Stimulated activated CD4-positive, alpha-beta T cell treated with anti-CD3 and anti-CD28 coated beads, Interleukin-2, amount 100 ng/mL, for 24 hours (primary cell): ENCODE data around the gene FAM156B.
"Not testable (repeated sequence)": the region's sequence is repeated elsewhere in the genome, so short reads cannot be mapped to it uniquely, and the experiment has no call there.

Experiments used
- DNase-seq, 2 donors: peaks; one replicate each; pipeline ENCODE4 v3.0.0-alpha.2; 2020

The FAM156B gene

GRCh38 chrX:52896855-52897709 is at the start of gene FAM156B:
FAM156B (plus strand) TSS chrX:52897330; CDS start chrX:52907226, 9,896 bp downstream.
- DNase-seq = not testable (repeated sequence)

GRCh38 chrX:52852110-52852860 is 44.8 kb upstream of the FAM156B start:
- DNase-seq = no peak

DNA sequence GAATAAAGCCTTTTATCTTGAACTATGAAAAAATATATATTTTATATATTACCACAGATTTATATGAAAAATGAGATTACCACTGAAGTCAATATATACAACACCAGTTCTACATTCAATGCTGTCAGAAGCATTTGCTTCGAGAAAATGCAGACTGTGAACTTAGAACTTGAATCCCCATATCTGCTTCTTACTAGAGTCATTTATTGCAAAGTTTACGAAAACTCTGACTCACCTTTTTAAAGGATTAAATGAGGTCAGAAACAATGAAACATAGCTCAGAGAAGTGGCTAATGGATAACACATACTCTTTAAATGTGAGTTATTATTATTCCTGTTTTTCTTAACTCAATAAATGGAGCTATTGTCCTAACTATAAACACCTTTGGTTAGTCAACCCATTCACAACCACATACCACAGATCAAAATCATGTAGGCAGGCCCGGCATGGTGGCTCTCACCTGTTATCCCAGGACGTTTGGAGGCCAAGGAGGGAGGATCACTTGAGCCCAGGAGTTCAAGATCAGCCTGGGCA is 40.1 kb upstream of the FAM156B start:
- not testable (repeated sequence) for DNase-seq

DNA sequence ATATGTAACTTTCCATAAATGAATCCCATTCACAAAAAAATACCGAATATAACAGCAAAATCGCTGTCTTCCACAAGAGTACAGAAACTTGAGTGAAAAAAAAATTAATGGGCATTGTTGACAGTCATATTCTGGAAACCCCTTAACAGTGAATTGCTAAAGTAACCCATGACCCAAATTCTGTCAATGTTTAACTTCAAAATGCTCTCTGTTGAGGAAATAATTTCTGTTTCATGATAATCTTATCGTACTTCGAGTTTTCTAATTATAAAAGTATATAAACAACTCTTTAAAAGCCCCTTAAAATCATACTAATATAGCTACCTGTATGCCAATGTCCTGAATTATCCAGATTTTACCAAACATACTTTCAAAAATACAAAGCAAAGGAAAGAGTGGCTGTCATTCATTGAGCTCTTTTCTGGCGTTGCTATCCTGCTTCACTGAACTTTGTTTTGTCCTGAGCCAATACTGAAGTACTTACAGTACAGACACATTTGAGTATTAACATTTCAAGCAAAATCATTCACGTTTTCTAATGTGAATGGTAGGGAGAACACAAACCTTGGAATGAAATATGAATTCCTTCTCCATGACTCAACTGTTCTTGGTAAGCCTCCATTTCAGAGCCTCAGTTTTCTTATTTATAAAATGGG is 31.7 kb upstream of the FAM156B start:
- no peak for DNase-seq

DNA sequence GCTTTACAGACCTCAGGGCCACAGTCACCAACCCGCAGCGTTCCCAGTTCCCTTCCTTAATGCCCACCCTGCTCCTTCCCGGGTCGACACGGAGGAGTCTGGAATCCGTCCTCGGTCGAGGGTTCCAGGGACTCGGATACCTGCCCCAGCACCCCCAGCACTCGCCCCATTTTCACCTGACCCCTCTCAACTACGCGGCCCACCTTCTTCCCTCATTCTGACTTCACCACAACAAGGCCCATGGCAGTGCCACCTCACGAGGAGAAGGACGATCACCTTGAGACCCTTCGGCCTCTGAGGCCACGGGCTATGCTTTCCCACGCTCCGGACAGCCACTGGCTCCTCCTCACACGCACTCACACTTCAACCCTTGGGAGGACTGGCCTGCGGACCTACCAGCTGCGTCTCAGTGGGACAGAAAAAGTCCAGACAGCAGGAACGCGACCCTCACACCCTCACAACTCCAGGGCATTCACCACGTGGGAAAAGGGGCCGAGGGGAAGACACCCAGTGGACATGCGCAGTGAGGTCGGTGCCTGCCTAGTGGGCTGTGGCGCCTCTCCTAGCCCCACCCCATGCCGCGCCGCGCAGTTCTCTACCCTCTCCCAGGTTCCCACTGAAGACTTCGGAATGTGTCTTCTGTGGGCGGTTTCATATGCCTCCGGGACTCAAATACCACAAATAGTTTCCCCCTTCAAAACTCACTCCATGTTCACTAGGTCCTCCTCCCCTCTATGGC is 29.4 kb upstream of the FAM156B start, which contains the start of gene XAGE3:
TSS of gene XAGE3 (minus strand) at position 474 of the 739 bp plus-strand sequence. CDS start 950 bp downstream, outside the sequence.
- no peak for DNase-seq

DNA sequence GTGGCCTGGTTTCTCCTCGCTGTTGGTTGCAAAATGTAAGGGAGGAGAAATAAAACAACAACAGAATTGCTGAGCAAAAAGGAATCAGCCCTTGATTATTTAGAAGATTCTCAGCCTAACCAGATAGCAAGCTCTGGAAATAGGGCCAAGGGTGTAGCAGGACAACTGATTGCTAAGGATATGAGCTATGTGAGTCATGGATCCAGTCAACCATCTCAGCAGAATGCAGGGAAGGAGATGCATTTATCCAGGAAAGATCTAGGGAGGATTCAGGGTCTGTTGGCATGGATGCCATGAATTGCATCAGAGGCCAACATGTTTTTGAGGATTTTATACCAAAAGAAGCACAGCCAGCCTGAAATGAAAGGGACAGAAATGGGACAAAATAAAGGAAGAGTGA is 27.1 kb upstream of the FAM156B start:
- no peak for DNase-seq

DNA sequence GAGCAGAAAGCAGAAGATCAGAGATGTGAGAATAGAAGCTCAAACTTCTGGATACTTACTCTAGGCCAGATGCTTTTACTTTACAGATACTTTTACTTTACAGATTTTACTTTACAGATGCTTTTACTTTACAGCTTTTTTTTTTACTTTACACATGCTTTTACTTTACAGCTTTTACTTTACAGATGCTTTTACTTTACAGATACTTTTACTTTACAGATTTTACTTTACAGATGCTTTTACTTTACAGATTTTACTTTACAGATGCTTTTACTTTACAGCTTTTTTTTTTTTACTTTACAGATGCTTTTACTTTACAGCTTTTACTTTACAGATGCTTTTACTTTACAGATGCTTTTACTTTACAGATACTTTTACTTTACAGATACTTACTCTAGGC is 23.3 kb upstream of the FAM156B start:
- not testable (repeated sequence) for DNase-seq

DNA sequence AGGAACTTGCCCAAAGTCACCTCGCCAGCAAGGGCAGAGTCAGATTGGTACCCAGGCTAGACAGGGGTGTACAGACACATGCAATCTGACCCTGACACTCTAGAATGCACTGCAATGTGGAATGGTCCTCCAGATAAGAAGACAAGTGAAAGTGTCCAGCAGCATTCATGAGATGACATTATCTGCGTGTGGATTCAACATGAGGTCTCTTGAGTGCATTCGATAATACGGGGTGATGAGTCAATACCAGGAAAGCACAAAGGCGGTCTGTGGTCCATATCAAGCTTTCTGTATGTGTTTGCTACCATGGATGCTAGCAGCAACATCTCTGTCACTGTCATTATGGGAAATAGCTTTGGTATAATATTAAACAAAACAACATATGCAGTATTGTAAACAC is 22.5 kb upstream of the FAM156B start:
- no peak for DNase-seq

DNA sequence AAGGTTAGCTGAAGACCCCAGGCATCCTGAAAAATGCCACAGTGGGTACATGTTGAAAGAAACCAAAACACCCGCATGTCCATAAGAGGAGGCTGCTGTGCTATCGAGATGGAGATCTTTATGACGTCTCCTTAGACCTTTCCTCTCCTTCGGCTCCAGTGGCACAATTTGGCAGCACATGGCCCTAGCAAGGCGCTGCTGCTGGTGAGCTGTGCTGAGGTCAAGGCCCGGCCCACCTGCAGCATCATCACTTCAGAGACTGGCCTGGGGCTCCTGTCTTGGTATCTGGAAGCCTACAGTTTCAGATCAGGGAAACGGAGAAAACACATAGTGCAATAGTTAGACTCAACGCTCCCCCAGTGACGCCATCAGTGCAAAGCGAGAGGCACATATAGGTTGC is 21.7 kb upstream of the FAM156B start:
- DNase-seq = not testable (repeated sequence)

DNA sequence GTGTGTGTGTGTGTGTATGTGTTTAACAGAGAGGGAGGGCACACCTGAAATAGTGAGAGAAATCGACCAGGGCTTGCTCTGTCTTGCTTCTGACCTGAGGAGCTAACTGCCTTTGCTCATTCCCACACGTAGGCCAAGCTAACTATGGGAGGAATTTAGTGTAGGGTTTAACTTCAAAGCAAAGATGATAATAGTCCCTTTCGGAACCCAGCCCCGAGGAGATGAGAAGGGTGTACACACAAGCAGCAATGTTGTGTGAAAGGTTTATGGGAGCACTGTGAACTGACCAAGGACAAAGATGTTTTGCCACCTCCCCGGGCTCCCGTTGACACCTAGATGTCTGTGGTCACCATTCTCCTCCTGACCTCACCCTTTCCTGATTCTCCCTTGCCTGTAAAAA is 20.7 kb upstream of the FAM156B start:
- not testable (repeated sequence) for DNase-seq

- DNase-seq = not testable (repeated sequence)
Measured at GRCh38 chrX:52887459-52887858, 9.7 kb upstream of the FAM156B start.

DNA sequence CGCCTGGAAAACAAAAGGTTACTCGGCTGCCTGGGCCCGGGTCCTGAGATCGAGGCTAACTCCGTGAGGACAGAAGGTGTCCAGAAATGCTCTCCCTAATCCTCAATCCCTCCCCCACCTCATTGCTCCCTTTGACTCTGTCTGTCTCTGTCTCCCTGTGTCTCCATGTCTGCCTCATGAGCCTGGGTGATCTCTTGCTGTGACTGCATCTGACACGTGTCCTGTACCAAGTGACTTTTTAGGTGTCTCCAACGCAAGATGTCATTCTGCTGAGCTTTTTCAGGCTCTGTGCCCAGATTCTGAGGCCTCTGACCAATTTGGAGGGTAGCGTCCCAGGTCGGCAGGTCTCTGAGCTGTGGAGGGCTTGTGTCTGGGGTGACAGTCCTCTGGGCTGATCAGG is 9.0 kb upstream of the FAM156B start:
- DNase-seq = not testable (repeated sequence)

DNA sequence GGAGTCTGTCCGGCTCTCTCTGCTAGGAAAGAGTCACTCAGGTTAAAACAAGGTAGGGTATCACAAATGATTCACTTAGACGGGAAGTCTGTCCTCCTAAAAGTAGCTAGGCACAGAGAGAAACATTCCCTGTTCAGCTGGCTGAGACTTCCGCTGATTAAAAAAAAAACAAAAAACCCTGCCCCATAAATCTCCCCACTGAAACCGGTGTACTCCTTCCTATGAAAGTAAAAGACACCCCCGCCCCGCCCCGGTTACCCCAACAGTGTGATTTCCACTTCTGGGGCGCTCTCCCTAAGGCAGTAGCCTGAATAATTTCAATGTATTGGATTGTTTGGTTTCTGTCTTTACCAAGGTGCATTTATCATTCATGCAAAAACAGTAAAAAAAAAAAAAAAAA is 692 bp upstream of the FAM156B start:
- DNase-seq = not testable (repeated sequence)

DNA sequence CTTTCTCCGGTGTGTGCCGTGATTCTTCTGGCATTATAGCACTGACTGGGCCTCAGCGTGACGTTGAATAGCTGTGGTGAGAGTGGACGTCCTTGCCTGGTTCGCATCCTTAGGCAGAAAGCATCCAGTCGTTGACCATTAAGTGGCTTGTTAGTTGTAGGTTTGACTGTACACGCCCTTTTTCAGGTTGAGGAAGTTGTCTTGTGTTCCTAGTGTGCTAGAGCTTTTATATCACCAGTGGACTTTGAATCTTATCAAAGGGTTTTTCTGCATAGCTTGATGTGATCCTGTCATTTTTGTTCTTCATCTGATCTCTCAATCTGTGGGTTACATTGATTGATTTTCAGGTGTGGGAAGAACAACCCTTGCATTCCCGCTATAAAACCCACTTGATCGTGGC is 8.4 kb downstream of the FAM156B start:
- DNase-seq = not testable (repeated sequence)

GRCh38 chrX:52906072-52906471 is 8.9 kb downstream of the FAM156B start:
- not testable (repeated sequence) for DNase-seq

- DNase-seq = not testable (repeated sequence)
Measured at GRCh38 chrX:52907137-52907536, 10.0 kb downstream of the FAM156B start.

DNA sequence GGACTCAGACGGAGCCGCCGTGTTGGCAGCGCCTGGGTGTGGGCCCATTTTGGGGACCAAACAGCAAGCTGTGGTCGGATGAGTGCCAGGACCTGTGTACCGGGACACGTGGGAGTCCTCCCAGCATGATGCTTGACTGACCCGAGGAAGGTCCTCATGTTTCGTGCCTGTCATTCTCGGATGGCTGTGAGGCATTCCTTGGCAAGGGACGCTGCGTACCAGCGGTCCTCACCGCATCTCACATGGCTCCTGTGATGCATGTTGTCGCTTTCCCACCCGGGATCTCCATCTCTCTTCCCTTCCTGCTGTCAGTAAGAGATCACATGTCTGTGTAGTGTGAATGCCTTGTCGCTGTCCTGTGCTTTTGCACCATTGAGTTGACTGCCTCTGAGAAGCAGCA is 10.8 kb downstream of the FAM156B start:
- DNase-seq = not testable (repeated sequence)

DNA sequence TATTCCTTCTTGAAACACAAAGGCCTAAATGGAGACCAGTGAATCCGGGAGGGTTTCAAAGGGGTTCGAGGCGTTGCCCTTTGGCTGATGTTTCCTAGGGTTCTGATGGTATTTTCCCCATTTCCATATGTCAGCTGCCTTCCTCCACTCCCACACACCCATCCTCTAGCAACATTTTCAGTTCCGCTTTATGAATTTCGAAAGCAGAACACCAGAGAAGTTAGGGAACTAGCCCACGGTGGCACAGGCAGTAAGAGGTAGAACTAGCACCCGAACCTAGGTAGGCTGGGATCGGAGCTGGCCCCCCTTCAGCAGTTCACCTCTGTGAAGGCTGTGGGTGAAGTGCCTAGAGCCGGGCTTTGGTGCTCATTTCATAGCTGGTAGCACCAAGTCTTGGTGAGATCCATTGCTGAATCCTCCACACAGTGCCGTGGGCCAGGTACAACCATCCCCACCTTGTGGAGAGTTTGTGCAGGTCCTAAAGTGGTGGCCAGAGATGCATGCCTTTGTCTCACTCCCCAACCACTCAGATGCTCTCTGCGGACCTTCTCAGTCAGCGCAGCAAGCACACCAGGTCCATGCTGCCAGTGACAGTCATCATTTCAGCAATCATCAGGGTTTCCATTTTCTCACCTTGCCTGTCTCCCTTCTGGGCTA is 12.3 kb downstream of the FAM156B start:
- not testable (repeated sequence) for DNase-seq

DNA sequence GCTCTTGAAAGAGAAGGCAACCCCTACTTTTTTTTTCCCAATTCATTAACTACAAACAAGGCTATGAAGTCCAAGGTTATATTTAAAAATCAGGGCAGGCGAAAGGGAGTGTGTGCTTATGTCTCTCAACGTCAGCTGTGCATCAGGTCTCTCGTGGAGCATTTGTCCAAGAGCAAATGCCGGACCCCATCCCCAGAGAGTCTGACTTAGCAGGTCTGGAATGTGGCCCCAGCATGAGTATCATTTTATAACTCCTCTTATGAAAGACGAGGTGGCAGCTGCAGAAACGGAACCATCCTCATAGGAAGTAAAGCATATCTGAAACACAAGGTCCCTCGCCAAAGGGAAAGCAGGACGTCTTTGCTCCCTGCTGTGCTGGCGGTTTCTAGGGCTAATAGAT is 16.6 kb downstream of the FAM156B start:
- not testable (repeated sequence) for DNase-seq

- not testable (repeated sequence) for DNase-seq
Measured at GRCh38 chrX:52914704-52915103, 17.6 kb downstream of the FAM156B start.

DNA sequence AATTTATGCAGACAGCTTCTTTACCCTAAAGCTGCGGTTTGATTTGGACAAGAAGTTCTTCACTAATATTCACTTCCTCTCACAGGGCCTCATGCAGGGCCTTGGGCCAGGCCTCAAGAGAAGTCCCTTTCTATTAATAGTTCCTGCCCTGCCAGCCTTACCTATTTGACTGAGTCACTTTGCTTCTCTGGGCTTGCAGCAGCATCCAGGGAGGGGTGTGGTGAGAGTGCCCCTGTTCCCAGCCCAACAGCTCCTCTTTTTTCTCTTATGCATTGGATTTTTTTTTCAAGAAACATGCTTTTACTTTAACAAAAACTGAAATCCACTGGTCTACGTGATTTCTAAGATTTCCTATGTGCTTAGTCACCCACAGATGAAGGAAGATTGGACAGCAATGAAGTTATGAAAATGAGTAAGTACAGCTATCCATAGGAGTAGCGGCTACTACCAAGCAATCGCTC is 26.7 kb downstream of the FAM156B start:
- no peak for DNase-seq
